K562 (cell line): ENCODE data around the gene SPATS1. TPM values are rescaled to one million over a fixed set of nuclear protein-coding genes. Genes with fewer than 3 reads are reported as not detected.
A peak's percentile ranks its signal among the peaks of the same experiment; 100 is the strongest.
"Not testable (repeated sequence)": the region's sequence is repeated elsewhere in the genome, so short reads cannot be mapped to it uniquely, and the experiment has no call there.

Experiments used
- ATAC-seq: fragments of 200-7000 bp; cut with Tn5 transposase; 3 replicates; pipeline ENCODE4 v1.9.1; 2020; ENCODE audit warnings: moderate library complexity
- BruUV-seq: library from RNA; stranded (reverse); fragments of 400-500 nt; replicated peaks from 2 replicates; lab custom pipeline; 2021; lab: Mats Ljungman, UMichigan
- CTCF ChIA-PET: fragments of 300-600 bp; formaldehyde crosslinking; extraction: SDS; loops from one replicate; lab custom pipeline; 2021; ENCODE audit warnings: low intra/inter-chr PET ratio; lab: Yijun Ruan, JAX
- POLR2A ChIA-PET: fragments of 300-600, 350-650 bp; sonication (Branson Sonifier 250); formaldehyde crosslinking; extraction: SDS; loops from one replicate; lab custom pipeline; 2021; ENCODE audit warnings: antibody characterized with exemption, inconsistent platforms; lab: Yijun Ruan, JAX
- DNase-seq, 4 experiments: peaks; one replicate each; pipeline versions ENCODE4 v3.0.0 to v3.0.0-alpha.2; 2011 to 2018; ENCODE audit warnings: low spot score in 3 of 4, mixed read lengths in 3 of 4; ENCODE audit errors: extremely low read depth in 1 of 4
- FAIRE-seq: peaks from 2 replicates; lab custom pipeline; 2011; peaks lifted over from hg19 to GRCh38; lab: Jason Lieb, UNC
- H2AFZ ChIP-seq: 2 replicates; pipeline ENCODE4 v1.6.0; 2011; ENCODE audit warnings: low read depth, low read length, control low read depth, inconsistent platforms
- H3K27ac ChIP-seq: fragments of 200-600 bp; 3 replicates; pipeline ENCODE4 v1.8.0; 2011; ENCODE audit warnings: low read depth, mild to moderate bottlenecking, control low read depth, inconsistent platforms, low read length, moderate library complexity, mixed read lengths; ENCODE audit errors: extremely low read depth
- H3K27me3 ChIP-seq, 2 experiments: fragments of 300-600 bp in 1 of 2; 2 replicates in 1 of 2; 3 replicates in 1 of 2; pipeline versions ENCODE4 v1.6.0 to v1.8.0; 2011; ENCODE audit warnings: inconsistent platforms in 2 of 2, low read length in 2 of 2, mild to moderate bottlenecking in 1 of 2, mixed read lengths in 1 of 2, moderate library complexity in 1 of 2; ENCODE audit not compliant: control insufficient read depth in 2 of 2, insufficient read depth in 2 of 2
- H3K36me3 ChIP-seq: fragments of 300-600 bp; 3 replicates; pipeline ENCODE4 v1.8.0; 2011; ENCODE audit warnings: mild to moderate bottlenecking, low read length, inconsistent platforms; ENCODE audit not compliant: control insufficient read depth, insufficient read depth
- H3K4me1 ChIP-seq, 2 experiments: fragments of 200-600 bp in 1 of 2; replicated peaks in 1 of 2; 2 replicates in 1 of 2; 3 replicates in 1 of 2; pipeline versions ENCODE4 v1.5.1 to v1.8.0; 2011; ENCODE audit warnings: inconsistent platforms in 2 of 2, low read length in 2 of 2, mild to moderate bottlenecking in 1 of 2, mixed read lengths in 1 of 2, moderate library complexity in 1 of 2; ENCODE audit not compliant: control insufficient read depth in 2 of 2, insufficient read depth in 2 of 2
- H3K4me2 ChIP-seq: 2 replicates; pipeline ENCODE4 v1.6.1; 2011; ENCODE audit warnings: low read length, control low read depth, inconsistent platforms, mixed read lengths; ENCODE audit not compliant: insufficient read depth
- H3K4me3 ChIP-seq: fragments of 200-600 bp; sonication (generic), shearing (Covaris generic); 2 replicates; pipeline ENCODE4 v1.5.1; 2016; ENCODE audit warnings: control low read depth, inconsistent platforms
- H3K79me2 ChIP-seq: fragments of 200-600 bp; 3 replicates; pipeline ENCODE4 v1.8.0; 2011; ENCODE audit warnings: low read length, inconsistent platforms; ENCODE audit not compliant: control insufficient read depth, insufficient read depth
- H3K9ac ChIP-seq, 2 experiments: 2 replicates each; pipeline versions ENCODE4 v1.6.0 to v1.6.1; 2011; ENCODE audit warnings: low read depth in 2 of 2, low read length in 2 of 2, control low read depth in 1 of 2, inconsistent platforms in 1 of 2, mild to moderate bottlenecking in 1 of 2, mixed read lengths in 1 of 2; ENCODE audit not compliant: insufficient read depth in 1 of 2
- H3K9me1 ChIP-seq: one replicate; pipeline ENCODE4 v1.6.0; 2011; ENCODE audit warnings: inconsistent platforms, mild to moderate bottlenecking, low read length, moderate library complexity; ENCODE audit not compliant: control insufficient read depth, insufficient read depth
- H3K9me3 ChIP-seq: replicated peaks from 2 replicates; pipeline ENCODE4 v1.5.1; 2011; ENCODE audit warnings: low read depth, low read length, inconsistent platforms; ENCODE audit not compliant: control insufficient read depth, insufficient read depth
- H4K20me1 ChIP-seq: replicated peaks from 2 replicates; pipeline ENCODE4 v1.6.1; 2011; ENCODE audit warnings: low read length, inconsistent platforms, mixed read lengths; ENCODE audit not compliant: control insufficient read depth, insufficient read depth
- WGBS: fragments of 100-300 bp; shearing (Covaris generic); methylation state at CpG from one replicate; pipeline ENCODE4 v1.1.6; 2016; ENCODE audit warnings: low coverage, mixed read lengths; ENCODE audit not compliant: insufficient coverage; ENCODE audit errors: missing lambda C conversion rate; 5-methylcytosine and 5-hydroxymethylcytosine counted together
- in situ Hi-C: fragments of 300-500 bp; cut with MboI; formaldehyde crosslinking; loops from 4 replicates; pipeline ENCODE4 v1.15.0; 2018; ENCODE audit warnings: inconsistent platforms, mixed read lengths
- intact Hi-C: fragments of 100-400 bp; cut with micrococcal nuclease; formaldehyde crosslinking; loops from 2 replicates; pipeline ENCODE4 v1.14.2; 2022
- polyA plus RNA-seq, 8 experiments: library from polyadenylated mRNA; depleted of rRNA in 4 of 8; stranded (reverse) in 5 of 8; unstranded in 3 of 8; fragments of >200 nt; fragmentation: Nextera tagmentation in 2 of 8; fragmentation: Illumina TruSeq in 1 of 8; extraction: Ambion mirVana in 2 of 8; extraction: Trizol in 1 of 8; gene quantifications; 2 replicates each; pipeline versions ENCODE4 v1.2.1 to v1.2.3, GENCODE V29; 2011 to 2014; ENCODE audit warnings: inconsistent platforms in 1 of 8, missing spikeins in 1 of 8
- total RNA-seq, 7 experiments: library from RNA; depleted of rRNA in 6 of 7; stranded (reverse); fragments of >200 nt in 6 of 7; fragmentation: Illumina TruSeq in 2 of 7; extraction: Trizol in 2 of 7; gene quantifications; 2 replicates each; pipeline versions ENCODE4 v1.2.1 to v1.2.3, GENCODE V29; 2011 to 2021; ENCODE audit warnings: low replicate concordance in 1 of 7
- TF ChIP-seq, protein P1 (sequence below): fragments of 450-650 bp; IDR thresholded peaks from 2 replicates; pipeline ENCODE4 v1.6.1; 2018; ENCODE audit not compliant: partially characterized antibody

SPATS1 gene
- total and polyA plus RNA-seq, 9 of the 15 experiments (the other 6 are each of a cell fraction or from before 2014, with no cell fraction given): not detected

GRCh38 chr6:44328203-44328602 is 14.2 kb upstream of the SPATS1 start:
- intact Hi-C loops, H3K4me1 ChIP-seq: not testable (repeated sequence)

More at GRCh38 chr6:44328203-44328602, 14.2 kb upstream of the SPATS1 start:
- FAIRE-seq, H3K36me3 ChIP-seq, H3K79me2 ChIP-seq, DNase-seq, H3K9me1 ChIP-seq, in situ Hi-C loops, H3K27ac ChIP-seq, H3K9ac ChIP-seq, H3K4me2 ChIP-seq, H2AFZ ChIP-seq, ATAC-seq, BruUV-seq, POLR2A ChIA-PET, H3K4me3 ChIP-seq, H3K9me3 ChIP-seq, H4K20me1 ChIP-seq, CTCF ChIA-PET: not testable (repeated sequence)
- peaks cover 49 to 56% of the 10 kb centered on the region in 2 experiments for H3K27me3 ChIP-seq
- TF ChIP-seq, protein P1, sequence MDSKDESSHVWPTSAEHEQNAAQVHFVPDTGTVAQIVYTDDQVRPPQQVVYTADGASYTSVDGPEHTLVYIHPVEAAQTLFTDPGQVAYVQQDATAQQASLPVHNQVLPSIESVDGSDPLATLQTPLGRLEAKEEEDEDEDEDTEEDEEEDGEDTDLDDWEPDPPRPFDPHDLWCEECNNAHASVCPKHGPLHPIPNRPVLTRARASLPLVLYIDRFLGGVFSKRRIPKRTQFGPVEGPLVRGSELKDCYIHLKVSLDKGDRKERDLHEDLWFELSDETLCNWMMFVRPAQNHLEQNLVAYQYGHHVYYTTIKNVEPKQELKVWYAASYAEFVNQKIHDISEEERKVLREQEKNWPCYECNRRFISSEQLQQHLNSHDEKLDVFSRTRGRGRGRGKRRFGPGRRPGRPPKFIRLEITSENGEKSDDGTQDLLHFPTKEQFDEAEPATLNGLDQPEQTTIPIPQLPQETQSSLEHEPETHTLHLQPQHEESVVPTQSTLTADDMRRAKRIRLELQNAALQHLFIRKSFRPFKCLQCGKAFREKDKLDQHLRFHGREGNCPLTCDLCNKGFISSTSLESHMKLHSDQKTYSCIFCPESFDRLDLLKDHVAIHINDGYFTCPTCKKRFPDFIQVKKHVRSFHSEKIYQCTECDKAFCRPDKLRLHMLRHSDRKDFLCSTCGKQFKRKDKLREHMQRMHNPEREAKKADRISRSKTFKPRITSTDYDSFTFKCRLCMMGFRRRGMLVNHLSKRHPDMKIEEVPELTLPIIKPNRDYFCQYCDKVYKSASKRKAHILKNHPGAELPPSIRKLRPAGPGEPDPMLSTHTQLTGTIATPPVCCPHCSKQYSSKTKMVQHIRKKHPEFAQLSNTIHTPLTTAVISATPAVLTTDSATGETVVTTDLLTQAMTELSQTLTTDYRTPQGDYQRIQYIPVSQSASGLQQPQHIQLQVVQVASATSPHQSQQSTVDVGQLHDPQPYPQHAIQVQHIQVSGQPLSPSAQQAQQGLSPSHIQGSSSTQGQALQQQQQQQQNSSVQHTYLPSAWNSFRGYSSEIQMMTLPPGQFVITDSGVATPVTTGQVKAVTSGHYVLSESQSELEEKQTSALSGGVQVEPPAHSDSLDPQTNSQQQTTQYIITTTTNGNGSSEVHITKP: peak; percentile 69
- 4% methylated on average over 7 of the region's 9 CpGs for WGBS
